Activated CD4-positive, CD25-positive, alpha-beta regulatory T cell treated with anti-CD3 and anti-CD28 coated beads, Interleukin-2, amount 50 U/mL, for 24 hours (primary cell): ENCODE data around the gene ZC2HC1B.
A peak's percentile ranks its signal among the peaks of the same experiment; 100 is the strongest.
"Not testable (repeated sequence)": the region's sequence is repeated elsewhere in the genome, so short reads cannot be mapped to it uniquely, and the experiment has no call there.

Experiments used
- ATAC-seq, 2 donors: fragments of 150-1000 bp; cut with Tn5 transposase; one replicate each; pipeline ENCODE4 v1.10.0; 2021; ENCODE audit warnings: mild to moderate bottlenecking in 1 of 2, moderate library complexity in 1 of 2

The ZC2HC1B gene

GRCh38 chr6:143871202-143871730 lies 7.0 kb downstream of the ZC2HC1B start:
- ATAC-seq, result not testable (repeated sequence)

- ATAC-seq, result peak; percentile 100
Measured at GRCh38 chr6:143872201-143872600, 7.9 kb downstream of the ZC2HC1B start.

GRCh38 chr6:143873600-143873999 lies 9.3 kb downstream of the ZC2HC1B start:
- ATAC-seq, result not testable (repeated sequence)

GRCh38 chr6:143874503-143874902 lies 10.2 kb downstream of the ZC2HC1B start:
- ATAC-seq, result not testable (repeated sequence)

GRCh38 chr6:143877584-143878271 lies 13.5 kb downstream of the ZC2HC1B start:
- ATAC-seq, result peak; percentile 73 to 84

GRCh38 chr6:143878272-143878760 lies 14.0 kb downstream of the ZC2HC1B start:
- ATAC-seq, result no peak

GRCh38 chr6:143880412-143880811 lies 16.1 kb downstream of the ZC2HC1B start:
- no peak for ATAC-seq

- no peak for ATAC-seq
Measured at GRCh38 chr6:143882401-143882930, 18.2 kb downstream of the ZC2HC1B start.

- no peak for ATAC-seq
Measured at GRCh38 chr6:143884216-143884900, 20.1 kb downstream of the ZC2HC1B start.

- ATAC-seq, result no peak
Measured at GRCh38 chr6:143885116-143885515, 20.8 kb downstream of the ZC2HC1B start.

- ATAC-seq, result no peak
Measured at GRCh38 chr6:143894655-143895054, 30.4 kb downstream of the ZC2HC1B start.

GRCh38 chr6:143896126-143896860 lies 32.0 kb downstream of the ZC2HC1B start:
- no peak for ATAC-seq

GRCh38 chr6:143900358-143900757 lies 36.1 kb downstream of the ZC2HC1B start:
- no peak for ATAC-seq

GRCh38 chr6:143901885-143902750 lies 37.8 kb downstream of the ZC2HC1B start:
- peak; percentile 87 to 91 for ATAC-seq

- no peak for ATAC-seq
Measured at GRCh38 chr6:143902827-143903226, 38.6 kb downstream of the ZC2HC1B start.

- no peak for ATAC-seq
Measured at GRCh38 chr6:143911028-143911427, 46.8 kb downstream of the ZC2HC1B start.

GRCh38 chr6:143912671-143913070 lies 48.4 kb downstream of the ZC2HC1B start:
- no peak for ATAC-seq

- ATAC-seq, result not testable (repeated sequence)
Measured at GRCh38 chr6:143917026-143917425, 52.8 kb downstream of the ZC2HC1B start.

- no peak for ATAC-seq
Measured at GRCh38 chr6:143928853-143929252, 64.6 kb downstream of the ZC2HC1B start.

GRCh38 chr6:143929975-143930374 lies 65.7 kb downstream of the ZC2HC1B start:
- no peak for ATAC-seq

GRCh38 chr6:143934331-143934730 lies 70.1 kb downstream of the ZC2HC1B start:
- no peak for ATAC-seq

GRCh38 chr6:143934867-143935266 lies 70.6 kb downstream of the ZC2HC1B start:
- no peak for ATAC-seq
